ENCODE measurements around the gene HSPA1A.

GRCh38 chr6:31797588-31797987, 17.8 kb upstream of the HSPA1A start:
- no peak for TF ChIP-seq POLR2A (IDR thresholded peaks at IDR 0.05)
- no peak for TF ChIP-seq CTCF (IDR thresholded peaks at IDR 0.05)
- no peak for TF ChIP-seq EP300 (IDR thresholded peaks at IDR 0.05)
- TF ChIP-seq POLR2AphosphoS5 (IDR thresholded peaks at IDR 0.05): no peak
